Dermis microvascular lymphatic vessel endothelial cell (primary cell): Measurements from ENCODE around the gene PCDHGB6. TPM values are rescaled to one million over a fixed set of nuclear protein-coding genes. Genes with fewer than 3 reads are reported as not detected.
"Not testable (repeated sequence)": the region's sequence is repeated elsewhere in the genome, so short reads cannot be mapped to it uniquely, and the experiment has no call there.

Experiments
- DNase-seq, 2 donors: peaks; one replicate each; pipeline versions ENCODE4 v3.0.0 to v3.0.0-alpha.2; 2010; ENCODE audit warnings: low read depth in 2 of 2
- total RNA-seq: library from RNA; depleted of rRNA; stranded (reverse); fragments of >200 nt; gene quantifications from 2 replicates; pipeline ENCODE4 v1.2.1, GENCODE V29; 2014

PCDHGB6 gene
- total RNA-seq, 1 donor from 2014 or later: 1.5 TPM

GRCh38 chr5:141417494-141418172, 9.8 kb downstream of the PCDHGB6 start, which contains the start of gene PCDHGB7:
TSS of gene PCDHGB7 (plus strand) at chr5:141417677. CDS start at chr5:141417860, 183 bp downstream.
- peak; percentile 65 to 82 for DNase-seq

GRCh38 chr5:141419074-141419880, 11.5 kb downstream of the PCDHGB6 start:
- DNase-seq: no peak

GRCh38 chr5:141420855-141421488, 13.2 kb downstream of the PCDHGB6 start, which contains the start of gene PCDHGA11:
TSS of gene PCDHGA11 (plus strand) at chr5:141421051. CDS start at chr5:141421228, 177 bp downstream.
- peak; percentile 30 to 76 for DNase-seq

GRCh38 chr5:141421489-141421855, 13.7 kb downstream of the PCDHGB6 start:
- no peak for DNase-seq

GRCh38 chr5:141422742-141423291, 15.0 kb downstream of the PCDHGB6 start:
- no peak for DNase-seq

- no peak for DNase-seq
Observed at GRCh38 chr5:141427783-141428426, 20.1 kb downstream of the PCDHGB6 start.

GRCh38 chr5:141430332-141431113, 22.7 kb downstream of the PCDHGB6 start, which contains the start of gene PCDHGA12:
TSS of gene PCDHGA12 (plus strand) at chr5:141430507. CDS start at chr5:141430760, 253 bp downstream.
- peak; percentile 65 to 89 for DNase-seq

- peak in 1 of 2 donors; percentile 28 for DNase-seq
Observed at GRCh38 chr5:141431286-141431685, 23.5 kb downstream of the PCDHGB6 start.

GRCh38 chr5:141432308-141432707, 24.5 kb downstream of the PCDHGB6 start:
- DNase-seq: not testable (repeated sequence)

- DNase-seq: not testable (repeated sequence)
Observed at GRCh38 chr5:141432726-141433125, 24.9 kb downstream of the PCDHGB6 start.

- DNase-seq: no peak
Observed at GRCh38 chr5:141434006-141434405, 26.2 kb downstream of the PCDHGB6 start.

- DNase-seq: no peak
Observed at GRCh38 chr5:141437221-141437620, 29.4 kb downstream of the PCDHGB6 start.

GRCh38 chr5:141439411-141440141, 31.8 kb downstream of the PCDHGB6 start:
- DNase-seq: no peak

GRCh38 chr5:141440341-141440740, 32.5 kb downstream of the PCDHGB6 start:
- DNase-seq: no peak

GRCh38 chr5:141441571-141442170, 33.9 kb downstream of the PCDHGB6 start:
- DNase-seq: no peak
